Type B pancreatic cell (in vitro differentiated cells): ENCODE measurements around the gene ANKRD17. TPM values are rescaled to one million over a fixed set of nuclear protein-coding genes. Genes with fewer than 3 reads are reported as not detected.
A peak's percentile ranks its signal among the peaks of the same experiment; 100 is the strongest.

Experiments used
- DNase-seq: peaks from one replicate; pipeline ENCODE4 v3.0.0; 2021; ENCODE audit warnings: mixed read lengths; ENCODE audit not compliant: unreplicated experiment; ENCODE audit errors: extremely low spot score
- H3K27ac Mint-ChIP-seq: 2 replicates; pipeline ENCODE4 v1.8.0; 2021; ENCODE audit warnings: mild to moderate bottlenecking, mixed read lengths
- H3K27me3 Mint-ChIP-seq: 2 replicates; pipeline ENCODE4 v1.8.0; 2021; ENCODE audit warnings: mixed read lengths
- H3K36me3 Mint-ChIP-seq: 2 replicates; pipeline ENCODE4 v1.8.0; 2021; ENCODE audit warnings: mixed read lengths
- H3K4me1 Mint-ChIP-seq: one replicate; pipeline ENCODE4 v1.8.0; 2021; ENCODE audit warnings: mixed read lengths; ENCODE audit not compliant: unreplicated experiment
- H3K4me3 Mint-ChIP-seq: 2 replicates; pipeline ENCODE4 v1.8.0; 2021; ENCODE audit warnings: mild to moderate bottlenecking, mixed read lengths
- H3K9me3 Mint-ChIP-seq: 2 replicates; pipeline ENCODE4 v1.8.0; 2021; ENCODE audit warnings: mixed read lengths
- total RNA-seq: library from RNA; stranded (reverse); gene quantifications from 2 replicates; pipeline ENCODE4 v1.2.1, GENCODE V29; 2021; ENCODE audit warnings: low replicate concordance
- TF ChIP-seq, protein P1 (sequence below): fragments of 200-600 bp; sonication (generic); conservative IDR thresholded peaks from 2 replicates; pipeline ENCODE4 v1.5.0; 2021; ENCODE audit warnings: antibody characterized with exemption, mild to moderate bottlenecking

The ANKRD17 gene
- total RNA-seq, 1 donor from 2014 or later = 77.7 TPM

DNA sequence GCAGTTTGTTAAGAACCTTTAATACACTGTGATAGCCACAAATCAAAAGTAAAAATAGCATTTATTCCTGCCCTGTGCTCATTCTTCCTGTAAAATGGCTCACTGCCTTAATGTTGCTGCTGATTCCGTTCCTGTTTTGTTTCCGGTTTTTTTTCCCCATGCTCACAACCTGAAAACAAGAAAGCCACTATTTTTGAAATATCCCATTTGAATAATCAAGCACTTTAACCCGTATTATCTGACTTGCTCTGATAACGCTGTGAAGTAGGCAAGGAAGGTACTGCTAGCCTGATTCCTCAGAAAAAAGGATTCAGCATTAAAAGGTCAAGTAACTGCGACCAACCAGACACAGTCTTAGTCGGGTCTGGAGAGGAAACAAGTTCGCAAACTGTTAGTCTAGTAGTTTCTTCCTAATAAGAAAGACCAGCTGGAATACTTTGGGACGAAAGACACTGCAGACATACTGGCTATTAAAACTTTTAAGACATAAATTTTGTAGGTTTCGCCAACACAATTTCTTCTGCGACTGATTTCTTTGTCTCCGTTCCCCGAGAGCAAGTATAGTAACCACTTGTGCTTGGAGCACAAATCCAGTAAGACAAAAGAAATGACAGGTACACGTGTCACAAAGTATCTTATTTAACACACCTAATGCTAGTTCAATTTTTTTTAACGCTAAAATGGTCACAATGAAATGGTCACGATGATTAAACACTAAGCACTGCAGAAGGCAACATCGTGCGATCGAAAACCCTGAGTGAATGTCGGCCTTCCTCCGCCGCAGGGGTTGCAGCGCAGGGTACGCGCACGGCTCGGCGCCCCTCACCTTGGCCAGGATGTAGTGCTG is 189.9 kb downstream of the ANKRD17 start:
- no peaks in the 10 kb centered on the region for H3K27me3 Mint-ChIP-seq
- H3K36me3 Mint-ChIP-seq = peaks cover 13% of the 10 kb centered on the region
- no peaks in the 10 kb centered on the region for H3K9me3 Mint-ChIP-seq
- H3K4me1 Mint-ChIP-seq = peaks cover 9% of the 10 kb centered on the region
- TF ChIP-seq, protein P1, sequence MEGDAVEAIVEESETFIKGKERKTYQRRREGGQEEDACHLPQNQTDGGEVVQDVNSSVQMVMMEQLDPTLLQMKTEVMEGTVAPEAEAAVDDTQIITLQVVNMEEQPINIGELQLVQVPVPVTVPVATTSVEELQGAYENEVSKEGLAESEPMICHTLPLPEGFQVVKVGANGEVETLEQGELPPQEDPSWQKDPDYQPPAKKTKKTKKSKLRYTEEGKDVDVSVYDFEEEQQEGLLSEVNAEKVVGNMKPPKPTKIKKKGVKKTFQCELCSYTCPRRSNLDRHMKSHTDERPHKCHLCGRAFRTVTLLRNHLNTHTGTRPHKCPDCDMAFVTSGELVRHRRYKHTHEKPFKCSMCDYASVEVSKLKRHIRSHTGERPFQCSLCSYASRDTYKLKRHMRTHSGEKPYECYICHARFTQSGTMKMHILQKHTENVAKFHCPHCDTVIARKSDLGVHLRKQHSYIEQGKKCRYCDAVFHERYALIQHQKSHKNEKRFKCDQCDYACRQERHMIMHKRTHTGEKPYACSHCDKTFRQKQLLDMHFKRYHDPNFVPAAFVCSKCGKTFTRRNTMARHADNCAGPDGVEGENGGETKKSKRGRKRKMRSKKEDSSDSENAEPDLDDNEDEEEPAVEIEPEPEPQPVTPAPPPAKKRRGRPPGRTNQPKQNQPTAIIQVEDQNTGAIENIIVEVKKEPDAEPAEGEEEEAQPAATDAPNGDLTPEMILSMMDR = peak; percentile 22
- H3K27ac Mint-ChIP-seq = peak overlapping the region; percentile 99
- no peak for DNase-seq
- peak overlapping the region; percentile 96 for H3K4me3 Mint-ChIP-seq

DNA sequence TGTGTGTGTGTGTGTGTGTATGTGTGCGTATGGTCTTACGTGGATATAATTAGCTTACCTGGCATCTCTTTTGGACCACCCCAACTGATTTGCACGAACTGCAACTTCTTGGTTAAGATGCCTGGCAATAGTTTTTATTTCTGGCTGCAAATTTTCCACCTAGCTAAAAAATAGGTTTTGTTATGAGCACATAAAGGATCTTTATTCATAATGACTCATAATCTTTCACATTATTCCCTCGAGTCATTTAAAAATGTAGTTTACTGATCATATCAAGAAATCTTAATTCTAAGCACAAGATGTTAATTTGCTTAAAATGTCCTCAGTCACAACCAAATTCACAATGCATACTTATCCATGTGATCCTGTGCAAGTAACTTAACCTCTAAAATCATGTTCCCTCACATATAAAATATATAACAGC is 190.6 kb downstream of the ANKRD17 start:
- no peak for DNase-seq
- Mint-ChIP-seq H3K36me3 (peaks cover 13% of the 10 kb centered on the region), H3K9me3 (no peaks in the 10 kb centered on the region), H3K27ac (peak overlapping the region; percentile 99), H3K4me1 (peaks cover 9% of the 10 kb centered on the region), H3K27me3 (no peaks in the 10 kb centered on the region), H3K4me3 (peak overlapping the region; percentile 96)
- TF ChIP-seq, protein P1 = no peak

DNA sequence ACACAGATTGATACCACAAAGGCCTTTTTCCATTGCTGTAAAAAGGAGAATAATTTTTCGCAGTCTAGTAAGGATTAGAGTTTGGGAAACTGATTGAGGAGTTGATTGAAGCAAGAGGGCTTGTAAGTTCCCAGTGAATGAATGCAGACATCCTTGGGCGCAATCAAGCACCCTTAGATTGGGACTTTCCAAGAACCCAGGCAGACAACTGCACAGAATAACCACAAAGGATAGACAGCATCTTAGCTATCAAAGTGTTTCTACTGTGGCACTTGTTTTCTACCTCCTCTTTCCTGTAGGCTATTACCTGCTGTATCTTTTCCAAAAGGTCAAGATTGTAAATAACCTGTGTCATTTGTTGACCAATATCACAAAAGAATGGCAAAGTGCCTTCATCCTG is 191.7 kb downstream of the ANKRD17 start:
- Mint-ChIP-seq H3K27me3 (no peaks in the 10 kb centered on the region), H3K9me3 (no peaks in the 10 kb centered on the region), H3K4me3 (no peak overlapping the region), H3K4me1 (peaks cover 9% of the 10 kb centered on the region), H3K27ac (peak overlapping the region; percentile 3), H3K36me3 (peaks cover 16% of the 10 kb centered on the region)
- TF ChIP-seq, protein P1 = no peak
- DNase-seq = no peak

DNA sequence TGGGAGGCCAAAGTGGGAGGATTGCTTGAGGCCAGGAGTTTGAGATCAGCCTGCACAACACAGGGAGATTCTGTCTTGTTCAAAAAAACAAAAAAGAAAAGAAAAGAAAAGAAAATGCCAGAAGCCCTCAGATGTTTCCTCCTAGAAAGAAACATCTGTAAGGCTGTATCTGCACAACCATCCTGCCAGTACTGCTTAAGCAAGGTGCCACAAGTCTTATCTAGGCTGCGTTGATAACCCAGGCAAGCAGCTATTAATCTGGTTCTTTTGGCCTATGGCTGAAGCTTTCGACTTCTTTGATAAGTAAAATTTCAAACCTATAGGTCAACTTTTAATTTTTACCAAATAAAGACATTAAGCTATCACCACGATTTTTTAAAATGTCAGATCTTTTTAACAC is 192.2 kb downstream of the ANKRD17 start:
- Mint-ChIP-seq H3K4me3 (no peak overlapping the region), H3K9me3 (no peaks in the 10 kb centered on the region), H3K4me1 (peaks cover 9% of the 10 kb centered on the region), H3K27ac (no peak overlapping the region), H3K36me3 (peaks cover 20% of the 10 kb centered on the region), H3K27me3 (no peaks in the 10 kb centered on the region)
- TF ChIP-seq, protein P1 = no peak
- no peak for DNase-seq

DNA sequence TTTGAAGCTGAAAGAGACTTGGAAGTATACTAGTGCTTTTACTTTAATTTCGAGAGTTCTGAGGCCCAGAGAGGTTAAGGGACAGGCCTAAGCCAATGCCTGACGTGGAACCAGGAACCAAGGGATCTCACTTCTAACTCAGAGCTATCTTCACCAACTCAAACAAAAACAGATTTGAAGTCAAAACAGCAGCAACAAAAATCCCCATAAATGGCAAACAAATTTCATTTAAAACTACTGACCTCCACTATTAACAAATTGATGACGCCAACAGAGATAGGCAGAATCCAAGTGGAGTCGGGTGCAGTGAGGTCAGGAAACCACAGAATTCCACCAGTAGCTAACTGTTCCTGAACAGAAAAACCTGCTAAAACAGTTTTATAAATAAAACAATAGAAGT is 194.1 kb downstream of the ANKRD17 start:
- Mint-ChIP-seq H3K4me3 (no peak overlapping the region), H3K4me1 (peaks cover 9% of the 10 kb centered on the region), H3K27me3 (no peaks in the 10 kb centered on the region), H3K27ac (no peak overlapping the region), H3K36me3 (peaks cover 29% of the 10 kb centered on the region), H3K9me3 (no peaks in the 10 kb centered on the region)
- TF ChIP-seq, protein P1 = no peak
- DNase-seq = no peak
